HepG2 (cell line): ENCODE measurements around the gene FUT3. TPM values are rescaled to one million over a fixed set of nuclear protein-coding genes. Genes with fewer than 3 reads are reported as not detected.

ENCODE experiments used
- MEIS1 ChIP-seq: sonication (generic); formaldehyde crosslinking; IDR thresholded peaks from 2 replicates; pipeline ENCODE4 v1.9.0; 2021; ENCODE audit warnings: mild to moderate bottlenecking, missing genetic modification reagents, moderate library complexity, borderline replicate concordance
- NFIC ChIP-seq: IDR thresholded peaks from 2 replicates; pipeline ENCODE4 v1.6.1; 2012; ENCODE audit warnings: mild to moderate bottlenecking, low read length, inconsistent platforms
- NFKB2 ChIP-seq: sonication (generic); formaldehyde crosslinking; IDR thresholded peaks from 2 replicates; pipeline ENCODE4 v1.4.0; 2020; ENCODE audit warnings: missing genetic modification reagents, borderline replicate concordance
- RFXAP ChIP-seq: sonication (generic); formaldehyde crosslinking; IDR thresholded peaks from 2 replicates; pipeline ENCODE4 v1.4.0; 2020; ENCODE audit warnings: missing genetic modification reagents, borderline replicate concordance
- ZFY ChIP-seq: sonication (generic); formaldehyde crosslinking; IDR thresholded peaks from 2 replicates; pipeline ENCODE4 v1.4.0; 2020; ENCODE audit warnings: missing genetic modification reagents
- ZNF557 ChIP-seq: sonication (generic); formaldehyde crosslinking; IDR thresholded peaks from 2 replicates; pipeline ENCODE4 v1.4.0; 2020; ENCODE audit warnings: missing genetic modification reagents
- ZZZ3 ChIP-seq: sonication (generic); formaldehyde crosslinking; IDR thresholded peaks from 2 replicates; pipeline ENCODE4 v1.4.0; 2020; ENCODE audit warnings: missing genetic modification reagents, mild to moderate bottlenecking, borderline replicate concordance
- polyA plus RNA-seq, 8 experiments: library from polyadenylated mRNA; depleted of rRNA in 3 of 8; stranded (reverse) in 7 of 8; unstranded in 1 of 8; fragments of >200 nt; fragmentation: Illumina TruSeq in 4 of 8; extraction: Trizol in 4 of 8; gene quantifications; 2 replicates each; pipeline versions ENCODE4 v1.2.1 to v1.2.3, GENCODE V29; 2011 to 2016; ENCODE audit warnings: low read depth in 4 of 8, missing spikeins in 1 of 8, mixed read lengths in 1 of 8; ENCODE audit not compliant: insufficient read depth in 1 of 8
- total RNA-seq, 5 experiments: library from RNA; depleted of rRNA; stranded (reverse); fragments of >200 nt; fragmentation: Illumina TruSeq; extraction: Trizol; gene quantifications; 2 replicates each; pipeline ENCODE4 v1.2.3, GENCODE V29; 2016; ENCODE audit warnings: low read depth in 1 of 5
- TF ChIP-seq, protein P1 (sequence below), 2 experiments: sonication (generic) in 1 of 2; formaldehyde crosslinking in 1 of 2; IDR thresholded peaks; 2 replicates each; pipeline versions ENCODE4 v1.4.0 to v1.6.1; 2016 to 2020; ENCODE audit warnings: borderline replicate concordance in 1 of 2, low read depth in 1 of 2, mild to moderate bottlenecking in 1 of 2, missing genetic modification reagents in 1 of 2
- TF ChIP-seq, protein P2 (sequence below): IDR thresholded peaks from 2 replicates; pipeline ENCODE4 v1.6.1; 2016; ENCODE audit warnings: missing genetic modification reagents, missing compliant biosample characterization
- TF ChIP-seq, protein P3 (sequence below): IDR thresholded peaks from 2 replicates; pipeline ENCODE4 v1.6.1; 2018; ENCODE audit warnings: missing genetic modification reagents
- TF ChIP-seq, protein P4 (sequence below): sonication (generic); formaldehyde crosslinking; IDR thresholded peaks from 2 replicates; pipeline ENCODE4 v1.4.0; 2020; ENCODE audit warnings: missing genetic modification reagents; ENCODE audit errors: not compliant biosample characterization
- TF ChIP-seq, protein P5 (sequence below): sonication (generic); formaldehyde crosslinking; conservative IDR thresholded peaks from 2 replicates; pipeline ENCODE4 v1.4.0; 2020; ENCODE audit warnings: missing genetic modification reagents
- TF ChIP-seq, protein P6 (sequence below): sonication (generic); formaldehyde crosslinking; IDR thresholded peaks from 2 replicates; pipeline ENCODE4 v1.4.0; 2020; ENCODE audit warnings: missing genetic modification reagents

Gene FUT3
- total and polyA plus RNA-seq, 2 of the 13 experiments (the other 11 are each of a cell fraction or from before 2014, with no cell fraction given): 0.53 to 1.1 TPM

DNA sequence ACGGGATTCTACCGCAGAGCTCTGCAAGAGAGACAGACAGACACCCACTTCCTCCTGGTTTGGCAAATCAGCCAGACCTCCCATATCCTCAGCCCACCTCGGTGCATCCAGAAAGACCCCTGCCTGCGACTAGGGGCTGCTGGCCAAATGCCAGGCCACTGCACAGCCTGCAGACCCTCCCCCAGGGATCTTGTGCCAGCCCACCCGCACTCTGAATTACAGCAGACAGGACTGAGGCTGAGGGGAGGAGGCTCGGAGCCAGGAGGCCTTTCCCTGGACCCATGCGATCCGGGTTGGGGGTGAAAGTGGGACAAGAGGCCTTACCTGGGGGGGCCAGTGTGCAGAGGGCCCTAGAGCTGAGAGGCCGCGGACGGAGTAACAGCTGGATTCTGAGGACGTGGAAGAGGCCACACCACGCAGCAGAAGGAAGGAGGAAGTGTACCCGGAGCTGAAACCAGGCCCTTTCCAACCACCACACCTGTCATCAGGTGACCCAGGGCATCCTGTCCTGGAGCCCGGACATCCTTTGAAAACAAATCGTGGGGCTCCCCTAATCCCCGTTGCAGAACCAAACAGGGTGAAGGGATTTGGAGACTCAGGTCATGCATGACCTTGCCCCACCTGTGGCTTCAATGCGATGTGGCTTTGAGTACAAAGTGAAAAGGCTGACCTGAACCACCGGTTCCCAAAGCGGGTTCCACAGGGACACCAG, 12.7 kb downstream of the FUT3 start (continued):
- TF ChIP-seq, protein P1, sequence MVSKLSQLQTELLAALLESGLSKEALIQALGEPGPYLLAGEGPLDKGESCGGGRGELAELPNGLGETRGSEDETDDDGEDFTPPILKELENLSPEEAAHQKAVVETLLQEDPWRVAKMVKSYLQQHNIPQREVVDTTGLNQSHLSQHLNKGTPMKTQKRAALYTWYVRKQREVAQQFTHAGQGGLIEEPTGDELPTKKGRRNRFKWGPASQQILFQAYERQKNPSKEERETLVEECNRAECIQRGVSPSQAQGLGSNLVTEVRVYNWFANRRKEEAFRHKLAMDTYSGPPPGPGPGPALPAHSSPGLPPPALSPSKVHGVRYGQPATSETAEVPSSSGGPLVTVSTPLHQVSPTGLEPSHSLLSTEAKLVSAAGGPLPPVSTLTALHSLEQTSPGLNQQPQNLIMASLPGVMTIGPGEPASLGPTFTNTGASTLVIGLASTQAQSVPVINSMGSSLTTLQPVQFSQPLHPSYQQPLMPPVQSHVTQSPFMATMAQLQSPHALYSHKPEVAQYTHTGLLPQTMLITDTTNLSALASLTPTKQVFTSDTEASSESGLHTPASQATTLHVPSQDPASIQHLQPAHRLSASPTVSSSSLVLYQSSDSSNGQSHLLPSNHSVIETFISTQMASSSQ (IDR thresholded peaks at IDR 0.05; ENCODE audit: low read depth): no peak
- TF ChIP-seq, protein P1 (CRISPR knock-in tag; IDR thresholded peaks at IDR 0.05; ENCODE audit: borderline replicate concordance): peak; percentile 11; the same call in 1 of the 2 replicates
- TF ChIP-seq, protein P2, sequence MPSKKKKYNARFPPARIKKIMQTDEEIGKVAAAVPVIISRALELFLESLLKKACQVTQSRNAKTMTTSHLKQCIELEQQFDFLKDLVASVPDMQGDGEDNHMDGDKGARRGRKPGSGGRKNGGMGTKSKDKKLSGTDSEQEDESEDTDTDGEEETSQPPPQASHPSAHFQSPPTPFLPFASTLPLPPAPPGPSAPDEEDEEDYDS (CRISPR knock-in tag): no peak
- TF ChIP-seq, protein P3, sequence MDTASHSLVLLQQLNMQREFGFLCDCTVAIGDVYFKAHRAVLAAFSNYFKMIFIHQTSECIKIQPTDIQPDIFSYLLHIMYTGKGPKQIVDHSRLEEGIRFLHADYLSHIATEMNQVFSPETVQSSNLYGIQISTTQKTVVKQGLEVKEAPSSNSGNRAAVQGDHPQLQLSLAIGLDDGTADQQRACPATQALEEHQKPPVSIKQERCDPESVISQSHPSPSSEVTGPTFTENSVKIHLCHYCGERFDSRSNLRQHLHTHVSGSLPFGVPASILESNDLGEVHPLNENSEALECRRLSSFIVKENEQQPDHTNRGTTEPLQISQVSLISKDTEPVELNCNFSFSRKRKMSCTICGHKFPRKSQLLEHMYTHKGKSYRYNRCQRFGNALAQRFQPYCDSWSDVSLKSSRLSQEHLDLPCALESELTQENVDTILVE (CRISPR knock-in tag): no peak
- TF ChIP-seq MEIS1 (CRISPR knock-in tag) (no peak), NFKB2 (CRISPR knock-in tag) (no peak; the same call in 1 of the 2 replicates), RFXAP (CRISPR knock-in tag) (no peak), NFIC (no peak), ZZZ3 (CRISPR knock-in tag) (no peak), ZNF557 (no peak), ZFY (peak; percentile 73)
- TF ChIP-seq, protein P4, sequence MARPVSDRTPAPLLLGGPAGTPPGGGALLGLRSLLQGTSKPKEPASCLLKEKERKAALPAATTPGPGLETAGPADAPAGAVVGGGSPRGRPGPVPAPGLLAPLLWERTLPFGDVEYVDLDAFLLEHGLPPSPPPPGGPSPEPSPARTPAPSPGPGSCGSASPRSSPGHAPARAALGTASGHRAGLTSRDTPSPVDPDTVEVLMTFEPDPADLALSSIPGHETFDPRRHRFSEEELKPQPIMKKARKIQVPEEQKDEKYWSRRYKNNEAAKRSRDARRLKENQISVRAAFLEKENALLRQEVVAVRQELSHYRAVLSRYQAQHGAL: no peak
- TF ChIP-seq, protein P5, sequence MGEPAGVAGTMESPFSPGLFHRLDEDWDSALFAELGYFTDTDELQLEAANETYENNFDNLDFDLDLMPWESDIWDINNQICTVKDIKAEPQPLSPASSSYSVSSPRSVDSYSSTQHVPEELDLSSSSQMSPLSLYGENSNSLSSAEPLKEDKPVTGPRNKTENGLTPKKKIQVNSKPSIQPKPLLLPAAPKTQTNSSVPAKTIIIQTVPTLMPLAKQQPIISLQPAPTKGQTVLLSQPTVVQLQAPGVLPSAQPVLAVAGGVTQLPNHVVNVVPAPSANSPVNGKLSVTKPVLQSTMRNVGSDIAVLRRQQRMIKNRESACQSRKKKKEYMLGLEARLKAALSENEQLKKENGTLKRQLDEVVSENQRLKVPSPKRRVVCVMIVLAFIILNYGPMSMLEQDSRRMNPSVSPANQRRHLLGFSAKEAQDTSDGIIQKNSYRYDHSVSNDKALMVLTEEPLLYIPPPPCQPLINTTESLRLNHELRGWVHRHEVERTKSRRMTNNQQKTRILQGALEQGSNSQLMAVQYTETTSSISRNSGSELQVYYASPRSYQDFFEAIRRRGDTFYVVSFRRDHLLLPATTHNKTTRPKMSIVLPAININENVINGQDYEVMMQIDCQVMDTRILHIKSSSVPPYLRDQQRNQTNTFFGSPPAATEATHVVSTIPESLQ: no peak
- TF ChIP-seq, protein P6, sequence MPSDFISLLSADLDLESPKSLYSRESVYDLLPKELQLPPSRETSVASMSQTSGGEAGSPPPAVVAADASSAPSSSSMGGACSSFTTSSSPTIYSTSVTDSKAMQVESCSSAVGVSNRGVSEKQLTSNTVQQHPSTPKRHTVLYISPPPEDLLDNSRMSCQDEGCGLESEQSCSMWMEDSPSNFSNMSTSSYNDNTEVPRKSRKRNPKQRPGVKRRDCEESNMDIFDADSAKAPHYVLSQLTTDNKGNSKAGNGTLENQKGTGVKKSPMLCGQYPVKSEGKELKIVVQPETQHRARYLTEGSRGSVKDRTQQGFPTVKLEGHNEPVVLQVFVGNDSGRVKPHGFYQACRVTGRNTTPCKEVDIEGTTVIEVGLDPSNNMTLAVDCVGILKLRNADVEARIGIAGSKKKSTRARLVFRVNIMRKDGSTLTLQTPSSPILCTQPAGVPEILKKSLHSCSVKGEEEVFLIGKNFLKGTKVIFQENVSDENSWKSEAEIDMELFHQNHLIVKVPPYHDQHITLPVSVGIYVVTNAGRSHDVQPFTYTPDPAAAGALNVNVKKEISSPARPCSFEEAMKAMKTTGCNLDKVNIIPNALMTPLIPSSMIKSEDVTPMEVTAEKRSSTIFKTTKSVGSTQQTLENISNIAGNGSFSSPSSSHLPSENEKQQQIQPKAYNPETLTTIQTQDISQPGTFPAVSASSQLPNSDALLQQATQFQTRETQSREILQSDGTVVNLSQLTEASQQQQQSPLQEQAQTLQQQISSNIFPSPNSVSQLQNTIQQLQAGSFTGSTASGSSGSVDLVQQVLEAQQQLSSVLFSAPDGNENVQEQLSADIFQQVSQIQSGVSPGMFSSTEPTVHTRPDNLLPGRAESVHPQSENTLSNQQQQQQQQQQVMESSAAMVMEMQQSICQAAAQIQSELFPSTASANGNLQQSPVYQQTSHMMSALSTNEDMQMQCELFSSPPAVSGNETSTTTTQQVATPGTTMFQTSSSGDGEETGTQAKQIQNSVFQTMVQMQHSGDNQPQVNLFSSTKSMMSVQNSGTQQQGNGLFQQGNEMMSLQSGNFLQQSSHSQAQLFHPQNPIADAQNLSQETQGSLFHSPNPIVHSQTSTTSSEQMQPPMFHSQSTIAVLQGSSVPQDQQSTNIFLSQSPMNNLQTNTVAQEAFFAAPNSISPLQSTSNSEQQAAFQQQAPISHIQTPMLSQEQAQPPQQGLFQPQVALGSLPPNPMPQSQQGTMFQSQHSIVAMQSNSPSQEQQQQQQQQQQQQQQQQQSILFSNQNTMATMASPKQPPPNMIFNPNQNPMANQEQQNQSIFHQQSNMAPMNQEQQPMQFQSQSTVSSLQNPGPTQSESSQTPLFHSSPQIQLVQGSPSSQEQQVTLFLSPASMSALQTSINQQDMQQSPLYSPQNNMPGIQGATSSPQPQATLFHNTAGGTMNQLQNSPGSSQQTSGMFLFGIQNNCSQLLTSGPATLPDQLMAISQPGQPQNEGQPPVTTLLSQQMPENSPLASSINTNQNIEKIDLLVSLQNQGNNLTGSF (CRISPR knock-in tag): peak; percentile 12; the same call in 1 of the 2 replicates
